ENCODE results near the gene ROPN1L. TPM values are rescaled to one million over a fixed set of nuclear protein-coding genes. Genes with fewer than 3 reads are reported as not detected.

Gene ROPN1L
- total RNA-seq, 3 donors from 2014 or later (not counting 1 experiment from before 2014, with no cell fraction given) = 1.2 to 5.2 (median 4.3) TPM

GRCh38 chr5:10469253-10470050 is 27.8 kb downstream of the ROPN1L start:
- Histone ChIP-seq H3K27me3 (ENCODE audit: control insufficient read depth, insufficient read depth, low read length) (no peaks in the 10 kb centered on the region), H3K9me3 (ENCODE audit: control insufficient read depth, insufficient read depth, low read length) (no peaks in the 10 kb centered on the region), H3K36me3 (ENCODE audit: control insufficient read depth, insufficient read depth, low read length) (no peaks in the 10 kb centered on the region), H3K4me3 (ENCODE audit: low read length) (no peak overlapping the region), H3K4me1 (ENCODE audit: control insufficient read depth, insufficient read depth, low read length) (no peaks in the 10 kb centered on the region), H3K27ac (ENCODE audit: low read length) (no peak overlapping the region)
- DNase-seq (no peak), ATAC-seq (no peak)
- Mint-ChIP-seq H3K27me3 (ENCODE audit: low read depth in 2 of 2) (no peaks in the 10 kb centered on the region), H3K36me3 (no peaks in the 10 kb centered on the region), H3K27ac (no peak overlapping the region), H3K9me3 (no peaks in the 10 kb centered on the region), H3K4me1 (no peaks in the 10 kb centered on the region), H3K4me3 (no peak overlapping the region)
- WGBS (ENCODE audit: insufficient coverage) = 84% methylated on average over 6 of the region's 8 CpGs
- TF ChIP-seq CTCF (IDR thresholded peaks at IDR 0.05) = no peak
- intact Hi-C loops (cut with micrococcal nuclease) = no loop called here

GRCh38 chr5:10470669-10471068 is 29.0 kb downstream of the ROPN1L start:
- no peak overlapping the region for H3K4me3 Mint-ChIP-seq
- ATAC-seq = no peak
- Histone ChIP-seq H3K4me1 (ENCODE audit: control insufficient read depth, insufficient read depth, low read length) (no peaks in the 10 kb centered on the region), H3K27me3 (ENCODE audit: control insufficient read depth, insufficient read depth, low read length) (no peaks in the 10 kb centered on the region), H3K4me3 (ENCODE audit: low read length) (no peak overlapping the region), H3K9me3 (ENCODE audit: control insufficient read depth, insufficient read depth, low read length) (no peaks in the 10 kb centered on the region), H3K27ac (ENCODE audit: low read length) (no peak overlapping the region), H3K36me3 (ENCODE audit: control insufficient read depth, insufficient read depth, low read length) (no peaks in the 10 kb centered on the region)
- H3K36me3 Mint-ChIP-seq = no peaks in the 10 kb centered on the region
- H3K4me1 Mint-ChIP-seq = no peaks in the 10 kb centered on the region
- H3K27me3 Mint-ChIP-seq (ENCODE audit: low read depth in 2 of 2) = no peaks in the 10 kb centered on the region
- intact Hi-C loops (cut with micrococcal nuclease) = no loop called here
- DNase-seq = no peak
- H3K27ac Mint-ChIP-seq = no peak overlapping the region
- no peak for TF ChIP-seq CTCF (IDR thresholded peaks at IDR 0.05)
- 94% methylated on average over 10 of the region's 10 CpGs for WGBS (ENCODE audit: insufficient coverage)
- H3K9me3 Mint-ChIP-seq = no peaks in the 10 kb centered on the region

- DNase-seq = no peak
- H3K27ac Mint-ChIP-seq = no peak overlapping the region
- no peaks in the 10 kb centered on the region for H3K4me1 ChIP-seq (ENCODE audit: control insufficient read depth, insufficient read depth, low read length)
- no peaks in the 10 kb centered on the region for H3K36me3 Mint-ChIP-seq
- no peak for ATAC-seq
- no peak overlapping the region for H3K27ac ChIP-seq (ENCODE audit: low read length)
- H3K9me3 Mint-ChIP-seq = no peaks in the 10 kb centered on the region
- H3K9me3 ChIP-seq (ENCODE audit: control insufficient read depth, insufficient read depth, low read length) = no peaks in the 10 kb centered on the region
- WGBS (ENCODE audit: insufficient coverage) = 80% methylated on average over 6 of the region's 6 CpGs
- H3K27me3 ChIP-seq (ENCODE audit: control insufficient read depth, insufficient read depth, low read length) = no peaks in the 10 kb centered on the region
- H3K4me3 ChIP-seq (ENCODE audit: low read length) = no peak overlapping the region
- intact Hi-C loops (cut with micrococcal nuclease) = no loop called here
- H3K36me3 ChIP-seq (ENCODE audit: control insufficient read depth, insufficient read depth, low read length) = no peaks in the 10 kb centered on the region
- no peaks in the 10 kb centered on the region for H3K4me1 Mint-ChIP-seq
- H3K27me3 Mint-ChIP-seq (ENCODE audit: low read depth in 2 of 2) = no peaks in the 10 kb centered on the region
- H3K4me3 Mint-ChIP-seq = no peak overlapping the region
- no peak for TF ChIP-seq CTCF (IDR thresholded peaks at IDR 0.05)
These were observed 30.0 kb downstream of the ROPN1L start for GRCh38 chr5:10471677-10472076.

Measured in natural killer cell (primary cell).